GM12878 (cell line): Measurements from ENCODE around the gene CAT. TPM values are rescaled to one million over a fixed set of nuclear protein-coding genes. Genes with fewer than 3 reads are reported as not detected.

Experiments used
- ATAC-seq: fragments of 200-7000 bp; cut with Tn5 transposase; 3 replicates; pipeline ENCODE4 v1.9.1; 2020; ENCODE audit warnings: mild to moderate bottlenecking, moderate library complexity
- BruUV-seq: library from RNA; stranded (reverse); fragments of 400-500 nt; replicated peaks from 2 replicates; lab custom pipeline; 2021; lab: Mats Ljungman, UMichigan
- CTCF ChIA-PET: fragments of 300-600 bp; sonication (Branson Sonifier 250); formaldehyde crosslinking; extraction: SDS; loops from one replicate; lab custom pipeline; 2021; ENCODE audit warnings: inconsistent platforms; lab: Yijun Ruan, JAX
- POLR2A ChIA-PET: fragments of 350-600 bp; formaldehyde crosslinking; extraction: SDS; loops from one replicate; lab custom pipeline; 2021; ENCODE audit warnings: inconsistent platforms; lab: Charles Lee
- RAD21 ChIA-PET: fragments of 300-600 bp; sonication (Branson Sonifier 250); formaldehyde crosslinking; loops from one replicate; lab custom pipeline; 2023; ENCODE audit warnings: antibody characterized with exemption; ENCODE audit not compliant: unreplicated experiment; lab: Charles Lee
- SMC1A ChIA-PET: fragments of 300-600 bp; sonication (Branson Sonifier 250); formaldehyde crosslinking; loops from one replicate; lab custom pipeline; 2023; ENCODE audit not compliant: unreplicated experiment, uncharacterized antibody; lab: Charles Lee
- DNase-seq: peaks from one replicate; pipeline ENCODE4 v3.0.0-alpha.2; 2011; ENCODE audit warnings: low read depth, low spot score
- FAIRE-seq: peaks from 3 replicates; lab custom pipeline; 2011; peaks lifted over from hg19 to GRCh38; lab: Jason Lieb, UNC
- H2AFZ ChIP-seq: 2 replicates; pipeline ENCODE4 v1.6.0; 2011; ENCODE audit warnings: low read depth, low read length, control low read depth; ENCODE audit not compliant: control insufficient read depth
- H3K27ac ChIP-seq: 2 replicates; pipeline ENCODE4 v1.5.1; 2011; ENCODE audit warnings: control low read depth; ENCODE audit not compliant: control insufficient read depth, insufficient read depth
- H3K27me3 ChIP-seq, 2 experiments: replicated peaks in 1 of 2; 2 replicates each; pipeline versions ENCODE4 v1.6.0 to v1.6.1; 2011; ENCODE audit warnings: low read length in 1 of 2; ENCODE audit not compliant: control insufficient read depth in 2 of 2, insufficient read depth in 2 of 2
- H3K36me3 ChIP-seq, 2 experiments: 2 replicates each; pipeline ENCODE4 v1.5.1; 2011; ENCODE audit warnings: low read length in 1 of 2; ENCODE audit not compliant: control insufficient read depth in 2 of 2, insufficient read depth in 2 of 2
- H3K4me1 ChIP-seq: 2 replicates; pipeline ENCODE4 v1.6.1; 2011; ENCODE audit warnings: mild to moderate bottlenecking, low read length, moderate library complexity, mixed read lengths; ENCODE audit not compliant: control insufficient read depth, insufficient read depth
- H3K4me2 ChIP-seq: 2 replicates; pipeline ENCODE4 v1.6.0; 2011; ENCODE audit warnings: control low read depth; ENCODE audit not compliant: control insufficient read depth, insufficient read depth
- H3K4me3 ChIP-seq: fragments of 200-600 bp; sonication (generic); 2 replicates; pipeline ENCODE4 v1.5.1; 2016
- H3K79me2 ChIP-seq: 2 replicates; pipeline ENCODE4 v1.6.0; 2011; ENCODE audit warnings: low read length; ENCODE audit not compliant: control insufficient read depth, insufficient read depth
- H3K9ac ChIP-seq: 2 replicates; pipeline ENCODE4 v1.8.0; 2011; ENCODE audit warnings: low read length, control low read depth, mixed read lengths; ENCODE audit not compliant: control insufficient read depth, insufficient read depth
- H3K9me3 ChIP-seq: replicated peaks from 3 replicates; pipeline ENCODE4 v1.5.1; 2011; ENCODE audit warnings: mild to moderate bottlenecking, low read length; ENCODE audit not compliant: control insufficient read depth, insufficient read depth
- H4K20me1 ChIP-seq: 2 replicates; pipeline ENCODE4 v1.6.0; 2011; ENCODE audit not compliant: control insufficient read depth, insufficient read depth
- CEBPB ChIP-seq, 2 experiments: fragments of 150-350 bp in 1 of 2; IDR thresholded peaks; 2 replicates each; pipeline ENCODE4 v1.6.1; 2012 to 2014; ENCODE audit warnings: low read depth in 2 of 2, low read length in 2 of 2, borderline replicate concordance in 1 of 2, inconsistent platforms in 1 of 2
- GATAD2B ChIP-seq: fragments of 450-650 bp; conservative IDR thresholded peaks from 2 replicates; pipeline ENCODE4 v1.6.1; 2017; ENCODE audit warnings: low read depth, mild to moderate bottlenecking, moderate library complexity
- HDAC2 ChIP-seq: fragments of 200-600 bp; sonication (generic); IDR thresholded peaks from 2 replicates; pipeline ENCODE4 v1.6.1; 2017
- IRF4 ChIP-seq: IDR thresholded peaks from 2 replicates; pipeline ENCODE4 v1.6.1; 2011; ENCODE audit warnings: low read depth, low read length
- MEF2B ChIP-seq: fragments of 450-650 bp; IDR thresholded peaks from 2 replicates; pipeline ENCODE4 v1.6.1; 2018; ENCODE audit warnings: mild to moderate bottlenecking, moderate library complexity; ENCODE audit not compliant: partially characterized antibody, poor library complexity, severe bottlenecking
- NBN ChIP-seq: fragments of 450-650 bp; IDR thresholded peaks from 2 replicates; pipeline ENCODE4 v1.6.1; 2016
- PAX5 ChIP-seq: IDR thresholded peaks from 2 replicates; pipeline ENCODE4 v1.6.1; 2011; ENCODE audit warnings: low read depth, low read length, borderline replicate concordance
- POLR2AphosphoS2 ChIP-seq: IDR thresholded peaks from 2 replicates; pipeline ENCODE4 v1.6.1; 2011; ENCODE audit warnings: low read depth, mild to moderate bottlenecking, low read length, improper control_type of control experiment, moderate library complexity
- RFX5 ChIP-seq: IDR thresholded peaks from 2 replicates; pipeline ENCODE4 v1.6.1; 2011; ENCODE audit warnings: low read depth, low read length, improper control_type of control experiment
- TCF7 ChIP-seq: IDR thresholded peaks from 2 replicates; pipeline ENCODE4 v1.6.1; 2014; ENCODE audit warnings: antibody characterized with exemption, borderline replicate concordance
- ZNF207 ChIP-seq: fragments of 450-650 bp; IDR thresholded peaks from 2 replicates; pipeline ENCODE4 v1.6.1; 2014; ENCODE audit warnings: antibody characterized with exemption, mild to moderate bottlenecking, borderline replicate concordance
- WGBS: methylation state at CpG from one replicate; pipeline ENCODE4 v1.1.6; 2016; ENCODE audit warnings: low lambda C conversion rate; ENCODE audit not compliant: insufficient replicate concordance, insufficient coverage; ENCODE audit errors: missing lambda C conversion rate; 5-methylcytosine and 5-hydroxymethylcytosine counted together
- in situ Hi-C: fragments of 300-500 bp; cut with MboI; formaldehyde crosslinking; loops from 9 replicates; pipeline ENCODE4 v1.14.3; 2018; ENCODE audit warnings: mixed read lengths
- intact Hi-C: fragments of 100-400 bp; cut with micrococcal nuclease; formaldehyde crosslinking; loops from one replicate; pipeline ENCODE4 v1.14.2; 2022; ENCODE audit not compliant: unreplicated experiment
- polyA plus RNA-seq, 11 experiments: library from polyadenylated mRNA; depleted of rRNA in 4 of 11; unstranded in 6 of 11; stranded (reverse) in 5 of 11; fragments of >200 nt; fragmentation: Nextera tagmentation in 4 of 11; fragmentation: Illumina TruSeq in 1 of 11; extraction: Ambion mirVana in 4 of 11; extraction: Trizol in 1 of 11; gene quantifications; 1 replicate in 1 of 11; 2 replicates in 10 of 11; pipeline versions ENCODE4 v1.2.1 to v1.2.3, GENCODE V29; 2011 to 2016; ENCODE audit warnings: inconsistent platforms in 2 of 11, missing spikeins in 2 of 11, low read depth in 1 of 11
- total RNA-seq, 4 experiments: library from RNA; depleted of rRNA in 3 of 4; stranded (reverse); fragments of >200 nt in 3 of 4; fragmentation: Illumina TruSeq in 1 of 4; extraction: Trizol in 1 of 4; gene quantifications; 2 replicates each; pipeline versions ENCODE4 v1.2.1 to v1.2.3, GENCODE V29; 2013 to 2021
- TF ChIP-seq, protein P1 (sequence below): fragments of 450-650 bp; IDR thresholded peaks from 2 replicates; pipeline ENCODE4 v1.6.1; 2017; ENCODE audit warnings: antibody characterized with exemption, mild to moderate bottlenecking, moderate library complexity
- TF ChIP-seq, protein P2 (sequence below): IDR thresholded peaks from 2 replicates; pipeline ENCODE4 v1.6.1; 2011; ENCODE audit warnings: low read depth, mild to moderate bottlenecking, low read length, moderate library complexity, borderline replicate concordance; ENCODE audit errors: extremely low read depth
- TF ChIP-seq, protein P3 (sequence below): fragments of 450-650 bp; IDR thresholded peaks from 2 replicates; pipeline ENCODE4 v1.6.1; 2017; ENCODE audit warnings: mild to moderate bottlenecking, low read depth, inconsistent platforms; ENCODE audit not compliant: poor library complexity, severe bottlenecking
- TF ChIP-seq, protein P4 (sequence below): fragments of 450-650 bp; conservative IDR thresholded peaks from 2 replicates; pipeline ENCODE4 v1.6.1; 2017; ENCODE audit warnings: mild to moderate bottlenecking, moderate library complexity

The CAT gene
- total and polyA plus RNA-seq, 10 of the 15 experiments (the other 5 are each of a cell fraction or from before 2014, with no cell fraction given): 22.4 to 71.3 (median 33.6) TPM

DNA sequence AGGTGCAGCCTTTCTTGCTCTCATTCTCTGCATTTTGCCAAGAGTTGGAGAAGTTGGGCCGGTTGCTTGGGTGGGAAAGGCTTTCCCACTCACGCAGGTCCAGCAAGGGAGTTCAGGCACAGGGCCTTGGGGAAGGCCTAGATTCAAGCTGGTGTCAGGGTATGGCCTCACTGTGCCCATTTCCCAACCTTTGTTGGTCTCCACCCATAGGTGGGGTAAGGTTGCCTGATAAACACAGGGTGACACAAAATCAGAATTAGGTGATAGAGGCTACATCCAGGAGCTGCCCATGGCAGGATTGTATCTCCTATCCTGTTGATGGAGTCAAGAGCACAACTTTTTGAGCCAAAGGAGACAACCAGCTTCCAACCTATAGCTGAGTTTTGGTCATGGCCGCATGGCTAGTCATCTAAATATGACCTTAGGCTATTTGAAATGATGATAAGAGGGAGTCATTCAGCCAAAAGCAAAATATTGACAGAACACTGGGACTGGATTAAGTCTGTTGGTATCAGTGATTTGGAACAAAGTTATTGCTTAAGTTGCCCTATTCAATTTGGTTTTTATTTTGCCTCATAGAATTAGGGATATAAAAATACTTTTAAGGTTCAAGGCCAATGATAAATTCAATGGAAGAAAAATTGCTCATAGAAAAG lies 20.9 kb downstream of the CAT start (continued):
- TF ChIP-seq, protein P1, sequence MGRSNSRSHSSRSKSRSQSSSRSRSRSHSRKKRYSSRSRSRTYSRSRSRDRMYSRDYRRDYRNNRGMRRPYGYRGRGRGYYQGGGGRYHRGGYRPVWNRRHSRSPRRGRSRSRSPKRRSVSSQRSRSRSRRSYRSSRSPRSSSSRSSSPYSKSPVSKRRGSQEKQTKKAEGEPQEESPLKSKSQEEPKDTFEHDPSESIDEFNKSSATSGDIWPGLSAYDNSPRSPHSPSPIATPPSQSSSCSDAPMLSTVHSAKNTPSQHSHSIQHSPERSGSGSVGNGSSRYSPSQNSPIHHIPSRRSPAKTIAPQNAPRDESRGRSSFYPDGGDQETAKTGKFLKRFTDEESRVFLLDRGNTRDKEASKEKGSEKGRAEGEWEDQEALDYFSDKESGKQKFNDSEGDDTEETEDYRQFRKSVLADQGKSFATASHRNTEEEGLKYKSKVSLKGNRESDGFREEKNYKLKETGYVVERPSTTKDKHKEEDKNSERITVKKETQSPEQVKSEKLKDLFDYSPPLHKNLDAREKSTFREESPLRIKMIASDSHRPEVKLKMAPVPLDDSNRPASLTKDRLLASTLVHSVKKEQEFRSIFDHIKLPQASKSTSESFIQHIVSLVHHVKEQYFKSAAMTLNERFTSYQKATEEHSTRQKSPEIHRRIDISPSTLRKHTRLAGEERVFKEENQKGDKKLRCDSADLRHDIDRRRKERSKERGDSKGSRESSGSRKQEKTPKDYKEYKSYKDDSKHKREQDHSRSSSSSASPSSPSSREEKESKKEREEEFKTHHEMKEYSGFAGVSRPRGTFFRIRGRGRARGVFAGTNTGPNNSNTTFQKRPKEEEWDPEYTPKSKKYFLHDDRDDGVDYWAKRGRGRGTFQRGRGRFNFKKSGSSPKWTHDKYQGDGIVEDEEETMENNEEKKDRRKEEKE: no peak
- TF ChIP-seq POLR2AphosphoS2: no peak
- TF ChIP-seq, protein P2, sequence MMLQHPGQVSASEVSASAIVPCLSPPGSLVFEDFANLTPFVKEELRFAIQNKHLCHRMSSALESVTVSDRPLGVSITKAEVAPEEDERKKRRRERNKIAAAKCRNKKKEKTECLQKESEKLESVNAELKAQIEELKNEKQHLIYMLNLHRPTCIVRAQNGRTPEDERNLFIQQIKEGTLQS: no peak
- no peak for TF ChIP-seq ZNF207
- TF ChIP-seq NBN: no peak
- no peak for TF ChIP-seq PAX5
- TF ChIP-seq, all 136 proteins: peak for 0

DNA sequence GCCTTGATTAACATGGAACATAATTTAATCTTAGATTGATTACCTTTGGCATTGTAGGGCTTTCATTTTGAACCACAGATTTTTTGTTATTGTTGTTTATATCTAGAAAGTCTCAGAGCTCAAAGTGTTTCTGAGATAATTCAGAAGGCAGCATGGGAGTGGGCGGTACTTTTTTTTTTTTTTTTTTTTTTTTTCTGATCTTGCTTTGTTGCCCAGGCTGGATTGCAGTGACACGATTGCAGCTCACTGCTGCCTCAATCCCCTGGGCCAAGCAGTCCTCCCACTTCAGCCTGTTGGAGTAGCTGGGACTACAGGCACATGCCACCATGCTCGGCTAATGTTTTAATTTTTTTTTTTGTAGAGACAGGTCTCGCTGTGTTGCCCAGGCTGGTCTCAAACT lies 21.5 kb downstream of the CAT start:
- RAD21 ChIA-PET: no interaction called here
- CTCF ChIA-PET: interaction anchor here (1.4 to 1.7 kb wide), 2 partner anchors 8 to 94 kb away, joined by 4 to 6 read pairs; no protein-coding TSS in a partner anchor
- Histone ChIP-seq H3K9me3 (no peaks in the 10 kb centered on the region), H3K36me3 (peaks cover 2 to 10% of the 10 kb centered on the region in 2 experiments), H3K27me3 (no peaks in the 10 kb centered on the region), H3K4me3 (no peak overlapping the region), H2AFZ (no peak overlapping the region), H3K9ac (no peak overlapping the region), H3K4me2 (no peak overlapping the region), H4K20me1 (no peaks in the 10 kb centered on the region), H3K79me2 (no peaks in the 10 kb centered on the region), H3K27ac (no peak overlapping the region), H3K4me1 (no peaks in the 10 kb centered on the region)
- intact Hi-C loops (loop anchor here (10.0 kb wide), 1 partner anchor 285 kb away; no protein-coding TSS in a partner anchor), in situ Hi-C loops (no loop called here)
- 87% methylated on average over 4 of the region's 4 CpGs for WGBS
- BruUV-seq: no TSS peak
- SMC1A ChIA-PET: interaction anchor here (0.6 to 0.9 kb wide), 3 partner anchors 8 to 149 kb away, joined by 3 read pairs; no protein-coding TSS in a partner anchor
- ATAC-seq: no peak
- DNase-seq: no peak
- FAIRE-seq: no peak
- POLR2A ChIA-PET: no interaction called here
- TF ChIP-seq, protein P3, sequence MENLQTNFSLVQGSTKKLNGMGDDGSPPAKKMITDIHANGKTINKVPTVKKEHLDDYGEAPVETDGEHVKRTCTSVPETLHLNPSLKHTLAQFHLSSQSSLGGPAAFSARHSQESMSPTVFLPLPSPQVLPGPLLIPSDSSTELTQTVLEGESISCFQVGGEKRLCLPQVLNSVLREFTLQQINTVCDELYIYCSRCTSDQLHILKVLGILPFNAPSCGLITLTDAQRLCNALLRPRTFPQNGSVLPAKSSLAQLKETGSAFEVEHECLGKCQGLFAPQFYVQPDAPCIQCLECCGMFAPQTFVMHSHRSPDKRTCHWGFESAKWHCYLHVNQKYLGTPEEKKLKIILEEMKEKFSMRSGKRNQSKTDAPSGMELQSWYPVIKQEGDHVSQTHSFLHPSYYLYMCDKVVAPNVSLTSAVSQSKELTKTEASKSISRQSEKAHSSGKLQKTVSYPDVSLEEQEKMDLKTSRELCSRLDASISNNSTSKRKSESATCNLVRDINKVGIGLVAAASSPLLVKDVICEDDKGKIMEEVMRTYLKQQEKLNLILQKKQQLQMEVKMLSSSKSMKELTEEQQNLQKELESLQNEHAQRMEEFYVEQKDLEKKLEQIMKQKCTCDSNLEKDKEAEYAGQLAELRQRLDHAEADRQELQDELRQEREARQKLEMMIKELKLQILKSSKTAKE: no peak
- TF ChIP-seq, protein P4, sequence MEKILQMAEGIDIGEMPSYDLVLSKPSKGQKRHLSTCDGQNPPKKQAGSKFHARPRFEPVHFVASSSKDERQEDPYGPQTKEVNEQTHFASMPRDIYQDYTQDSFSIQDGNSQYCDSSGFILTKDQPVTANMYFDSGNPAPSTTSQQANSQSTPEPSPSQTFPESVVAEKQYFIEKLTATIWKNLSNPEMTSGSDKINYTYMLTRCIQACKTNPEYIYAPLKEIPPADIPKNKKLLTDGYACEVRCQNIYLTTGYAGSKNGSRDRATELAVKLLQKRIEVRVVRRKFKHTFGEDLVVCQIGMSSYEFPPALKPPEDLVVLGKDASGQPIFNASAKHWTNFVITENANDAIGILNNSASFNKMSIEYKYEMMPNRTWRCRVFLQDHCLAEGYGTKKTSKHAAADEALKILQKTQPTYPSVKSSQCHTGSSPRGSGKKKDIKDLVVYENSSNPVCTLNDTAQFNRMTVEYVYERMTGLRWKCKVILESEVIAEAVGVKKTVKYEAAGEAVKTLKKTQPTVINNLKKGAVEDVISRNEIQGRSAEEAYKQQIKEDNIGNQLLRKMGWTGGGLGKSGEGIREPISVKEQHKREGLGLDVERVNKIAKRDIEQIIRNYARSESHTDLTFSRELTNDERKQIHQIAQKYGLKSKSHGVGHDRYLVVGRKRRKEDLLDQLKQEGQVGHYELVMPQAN: no peak
- TF ChIP-seq RFX5 (no peak), CEBPB (IDR thresholded peaks at IDR 0.05; ENCODE audit: borderline replicate concordance in 1 of 2, low read depth in 2 of 2, low read length in 2 of 2) (no peak), GATAD2B (no peak), IRF4 (no peak), TCF7 (no peak), HDAC2 (no peak), MEF2B (no peak)
